ENCODE data around the gene ST3GAL3. TPM values are rescaled to one million over a fixed set of nuclear protein-coding genes. Genes with fewer than 3 reads are reported as not detected.

Gene ST3GAL3
- total RNA-seq, 1 experiment from 2014 or later = 8.6 TPM

DNA sequence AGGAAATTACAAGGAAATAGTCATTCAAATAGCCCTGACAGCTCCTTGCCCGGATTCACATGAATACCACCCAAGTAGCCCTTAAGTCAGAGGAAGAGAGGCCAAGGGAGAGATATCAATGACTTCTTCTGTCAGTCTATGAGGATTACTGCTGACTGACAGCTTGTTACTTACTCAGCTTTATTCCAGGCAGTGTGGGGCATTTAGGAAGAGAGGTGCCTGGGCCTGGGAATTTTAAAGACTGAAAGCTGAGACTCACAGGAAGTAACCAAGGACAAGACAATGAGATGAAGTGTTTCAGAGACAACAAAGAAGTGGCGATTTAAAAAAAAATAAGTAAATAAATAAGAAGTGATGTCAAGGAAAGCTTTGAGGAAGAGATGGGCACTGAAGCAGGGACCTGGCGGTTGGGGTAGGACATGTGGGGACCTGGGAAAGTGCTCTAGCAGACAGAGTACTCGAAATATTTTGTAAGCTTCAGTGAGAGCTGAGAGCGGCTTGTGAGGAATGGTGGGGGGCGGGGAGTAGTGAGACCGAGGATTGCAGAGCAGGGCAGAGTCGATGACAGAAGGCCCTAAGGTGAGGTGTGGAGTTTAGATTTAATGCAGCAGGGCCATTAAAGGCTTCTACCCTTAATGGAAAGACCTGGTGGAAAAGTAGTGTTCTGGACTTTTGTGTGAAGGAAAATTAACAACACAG, 58.9 kb downstream of the ST3GAL3 start:
- H3K27ac Mint-ChIP-seq = no peak overlapping the region
- peak; percentile 72 for ATAC-seq
- no peak overlapping the region for H3K4me3 Mint-ChIP-seq
- POLR2A ChIA-PET = interaction anchor here (0.6 to 5.0 kb wide), 6 partner anchors 115 to 225 kb away, joined by 3 to 62 read pairs (median 4); partner anchors contain the start of genes ARTN and CCDC24
- peak; percentile 54 for DNase-seq (ENCODE audit: low spot score)
- no peaks in the 10 kb centered on the region for H3K27me3 Mint-ChIP-seq (ENCODE audit: low read depth)
- TF ChIP-seq ZNF416 (CRISPR knock-in tag; IDR thresholded peaks at IDR 0.05) (no peak), ETV6 (CRISPR knock-in tag; IDR thresholded peaks at IDR 0.05) (0 out of 2 replicates have a peak, but pooled peaks have one; percentile 68), TEAD1 (CRISPR knock-in tag; IDR thresholded peaks at IDR 0.05) (0 out of 2 replicates have a peak, but pooled peaks have one; percentile 38)
- TF ChIP-seq, protein P1, sequence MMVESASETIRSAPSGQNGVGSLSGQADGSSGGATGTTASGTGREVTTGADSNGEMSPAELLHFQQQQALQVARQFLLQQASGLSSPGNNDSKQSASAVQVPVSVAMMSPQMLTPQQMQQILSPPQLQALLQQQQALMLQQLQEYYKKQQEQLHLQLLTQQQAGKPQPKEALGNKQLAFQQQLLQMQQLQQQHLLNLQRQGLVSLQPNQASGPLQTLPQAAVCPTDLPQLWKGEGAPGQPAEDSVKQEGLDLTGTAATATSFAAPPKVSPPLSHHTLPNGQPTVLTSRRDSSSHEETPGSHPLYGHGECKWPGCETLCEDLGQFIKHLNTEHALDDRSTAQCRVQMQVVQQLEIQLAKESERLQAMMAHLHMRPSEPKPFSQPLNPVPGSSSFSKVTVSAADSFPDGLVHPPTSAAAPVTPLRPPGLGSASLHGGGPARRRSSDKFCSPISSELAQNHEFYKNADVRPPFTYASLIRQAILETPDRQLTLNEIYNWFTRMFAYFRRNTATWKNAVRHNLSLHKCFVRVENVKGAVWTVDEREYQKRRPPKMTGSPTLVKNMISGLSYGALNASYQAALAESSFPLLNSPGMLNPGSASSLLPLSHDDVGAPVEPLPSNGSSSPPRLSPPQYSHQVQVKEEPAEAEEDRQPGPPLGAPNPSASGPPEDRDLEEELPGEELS (CRISPR knock-in tag; IDR thresholded peaks at IDR 0.05) = no peak
- CTCF ChIA-PET = interaction anchor here (0.5 to 9.3 kb wide), 34 partner anchors 8 to 282 kb away, joined by 3 to 992 read pairs (median 4); partner anchors contain the start of genes ARTN, IPO13 and KDM4A
- peaks cover 40% of the 10 kb centered on the region for H3K4me1 Mint-ChIP-seq
- no peaks in the 10 kb centered on the region for H3K36me3 Mint-ChIP-seq
- H3K9me3 Mint-ChIP-seq = no peaks in the 10 kb centered on the region

DNA sequence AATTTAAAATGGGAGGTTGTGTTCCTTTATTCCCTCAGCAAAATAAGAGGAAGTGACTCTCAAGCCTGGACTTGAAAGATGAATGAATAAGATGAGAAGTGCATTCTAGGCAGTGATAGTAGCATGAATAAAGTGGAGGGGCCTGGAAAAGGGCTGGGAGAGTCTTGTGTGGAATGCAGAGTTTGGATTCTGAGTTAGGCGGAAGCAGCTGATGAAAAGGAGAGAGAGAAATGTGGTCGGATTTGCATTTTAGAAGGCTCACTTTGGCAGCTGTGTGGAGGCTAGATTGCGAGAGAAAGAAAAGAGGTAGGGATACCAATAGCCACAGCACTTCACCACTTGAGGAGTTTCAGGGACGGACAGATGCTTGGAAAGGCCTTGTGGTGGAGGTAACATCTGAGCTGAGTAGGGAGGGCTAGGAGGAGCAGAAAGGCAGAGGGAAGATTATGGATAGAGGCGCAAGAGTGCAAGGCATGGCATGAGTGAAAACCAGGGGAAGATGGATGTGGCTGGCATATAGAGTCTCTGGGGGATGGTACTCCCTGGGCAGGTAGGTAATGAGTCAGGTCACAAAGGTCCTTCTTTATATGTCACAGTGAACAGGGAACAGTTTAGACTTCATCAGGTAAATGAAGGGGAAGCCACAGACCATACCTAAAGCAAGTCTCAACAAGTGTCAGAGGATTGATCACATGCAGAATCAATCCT, 59.6 kb downstream of the ST3GAL3 start:
- peak; percentile 16 for DNase-seq (ENCODE audit: low spot score)
- peaks cover 40% of the 10 kb centered on the region for H3K4me1 Mint-ChIP-seq
- H3K27ac Mint-ChIP-seq = no peak overlapping the region
- H3K36me3 Mint-ChIP-seq = no peaks in the 10 kb centered on the region
- CTCF ChIA-PET = interaction anchor here (0.8 to 9.3 kb wide), 15 partner anchors 8 to 281 kb away, joined by 3 to 992 read pairs (median 5); partner anchors contain the start of genes ARTN, IPO13 and KDM4A
- ATAC-seq = peak; percentile 45
- POLR2A ChIA-PET = interaction anchor here (0.6 to 5.0 kb wide), 3 partner anchors 142 to 225 kb away, joined by 3 to 62 read pairs (median 3); partner anchors contain the start of genes ARTN and CCDC24
- no peaks in the 10 kb centered on the region for H3K27me3 Mint-ChIP-seq (ENCODE audit: low read depth)
- TF ChIP-seq NFE2L1 (CRISPR knock-in tag; IDR thresholded peaks at IDR 0.05) (no peak), ZNF423 (CRISPR knock-in tag; IDR thresholded peaks at IDR 0.05) (no peak), FOXK1 (CRISPR knock-in tag; IDR thresholded peaks at IDR 0.05) (no peak), TEAD4 (CRISPR knock-in tag; IDR thresholded peaks at IDR 0.05) (no peak), ZNF671 (CRISPR knock-in tag; IDR thresholded peaks at IDR 0.05) (no peak), GTF2I (CRISPR knock-in tag; conservative IDR thresholded peaks at IDR 0.05) (no peak), SOX15 (CRISPR knock-in tag; IDR thresholded peaks at IDR 0.05) (no peak), SP1 (CRISPR knock-in tag; conservative IDR thresholded peaks at IDR 0.05) (no peak), ETV6 (CRISPR knock-in tag; IDR thresholded peaks at IDR 0.05) (0 out of 2 replicates have a peak, but pooled peaks have one; percentile 21)
- TF ChIP-seq, protein P2, sequence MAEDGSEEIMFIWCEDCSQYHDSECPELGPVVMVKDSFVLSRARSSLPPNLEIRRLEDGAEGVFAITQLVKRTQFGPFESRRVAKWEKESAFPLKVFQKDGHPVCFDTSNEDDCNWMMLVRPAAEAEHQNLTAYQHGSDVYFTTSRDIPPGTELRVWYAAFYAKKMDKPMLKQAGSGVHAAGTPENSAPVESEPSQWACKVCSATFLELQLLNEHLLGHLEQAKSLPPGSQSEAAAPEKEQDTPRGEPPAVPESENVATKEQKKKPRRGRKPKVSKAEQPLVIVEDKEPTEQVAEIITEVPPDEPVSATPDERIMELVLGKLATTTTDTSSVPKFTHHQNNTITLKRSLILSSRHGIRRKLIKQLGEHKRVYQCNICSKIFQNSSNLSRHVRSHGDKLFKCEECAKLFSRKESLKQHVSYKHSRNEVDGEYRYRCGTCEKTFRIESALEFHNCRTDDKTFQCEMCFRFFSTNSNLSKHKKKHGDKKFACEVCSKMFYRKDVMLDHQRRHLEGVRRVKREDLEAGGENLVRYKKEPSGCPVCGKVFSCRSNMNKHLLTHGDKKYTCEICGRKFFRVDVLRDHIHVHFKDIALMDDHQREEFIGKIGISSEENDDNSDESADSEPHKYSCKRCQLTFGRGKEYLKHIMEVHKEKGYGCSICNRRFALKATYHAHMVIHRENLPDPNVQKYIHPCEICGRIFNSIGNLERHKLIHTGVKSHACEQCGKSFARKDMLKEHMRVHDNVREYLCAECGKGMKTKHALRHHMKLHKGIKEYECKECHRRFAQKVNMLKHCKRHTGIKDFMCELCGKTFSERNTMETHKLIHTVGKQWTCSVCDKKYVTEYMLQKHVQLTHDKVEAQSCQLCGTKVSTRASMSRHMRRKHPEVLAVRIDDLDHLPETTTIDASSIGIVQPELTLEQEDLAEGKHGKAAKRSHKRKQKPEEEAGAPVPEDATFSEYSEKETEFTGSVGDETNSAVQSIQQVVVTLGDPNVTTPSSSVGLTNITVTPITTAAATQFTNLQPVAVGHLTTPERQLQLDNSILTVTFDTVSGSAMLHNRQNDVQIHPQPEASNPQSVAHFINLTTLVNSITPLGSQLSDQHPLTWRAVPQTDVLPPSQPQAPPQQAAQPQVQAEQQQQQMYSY (CRISPR knock-in tag; IDR thresholded peaks at IDR 0.05) = peak; percentile 68
- H3K4me3 Mint-ChIP-seq = no peak overlapping the region
- no peaks in the 10 kb centered on the region for H3K9me3 Mint-ChIP-seq

DNA sequence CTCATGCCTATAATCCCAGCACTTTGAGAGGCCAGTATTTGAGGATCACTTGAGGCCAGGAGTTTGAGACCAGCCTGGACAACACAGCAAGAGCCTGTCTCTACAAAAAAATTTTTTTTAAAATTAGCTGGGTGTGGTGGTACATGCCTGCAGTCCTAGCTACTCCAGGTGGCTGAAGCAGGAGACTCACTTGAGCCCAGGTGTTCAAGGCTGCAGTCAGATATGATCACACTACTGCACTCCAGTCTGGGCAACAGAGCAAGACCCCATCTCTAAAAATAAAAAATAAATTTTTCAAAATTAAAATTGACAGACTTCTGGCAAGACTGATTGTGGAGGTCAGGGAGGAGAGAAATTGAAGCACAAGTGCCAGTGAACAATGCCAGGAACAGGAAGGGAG, 60.8 kb downstream of the ST3GAL3 start:
- CTCF ChIA-PET = interaction anchor here (9.3 kb wide), 1 partner anchor 167 kb away, joined by 992 read pairs; the partner anchor contains the start of gene ARTN
- Mint-ChIP-seq H3K36me3 (no peaks in the 10 kb centered on the region), H3K27ac (no peak overlapping the region), H3K4me3 (no peak overlapping the region), H3K9me3 (no peaks in the 10 kb centered on the region), H3K27me3 (ENCODE audit: low read depth) (no peaks in the 10 kb centered on the region), H3K4me1 (peaks cover 39% of the 10 kb centered on the region)
- no peak for TF ChIP-seq PRRX2 (CRISPR knock-in tag; IDR thresholded peaks at IDR 0.05)
- TF ChIP-seq FOXJ3 (CRISPR knock-in tag; IDR thresholded peaks at IDR 0.05; ENCODE audit: borderline replicate concordance) = no peak
- TF ChIP-seq ZNF121 (CRISPR knock-in tag; IDR thresholded peaks at IDR 0.05) = peak; percentile 85
- ATAC-seq (no peak), DNase-seq (ENCODE audit: low spot score) (no peak)
- POLR2A ChIA-PET = no interaction called here

All from WTC11 (cell line).